Fibroblast of lung (primary cell): ENCODE measurements around the gene GAL.

ENCODE experiments used
- EZH2 ChIP-seq: IDR thresholded peaks from 2 replicates; pipeline ENCODE4 v1.5.1; 2012; ENCODE audit warnings: low read length, control low read depth, mild to moderate bottlenecking; ENCODE audit errors: missing control alignments
- TF ChIP-seq, protein P1 (sequence below), 2 donors: IDR thresholded peaks in 1 of 2; conservative IDR thresholded peaks in 1 of 2; 1 replicate in 1 of 2; 2 replicates in 1 of 2; pipeline ENCODE4 v1.5.1; 2011 to 2012; ENCODE audit warnings: low read length in 2 of 2, control low read depth in 1 of 2, inconsistent platforms in 1 of 2, low read depth in 1 of 2, mild to moderate bottlenecking in 1 of 2

DNA sequence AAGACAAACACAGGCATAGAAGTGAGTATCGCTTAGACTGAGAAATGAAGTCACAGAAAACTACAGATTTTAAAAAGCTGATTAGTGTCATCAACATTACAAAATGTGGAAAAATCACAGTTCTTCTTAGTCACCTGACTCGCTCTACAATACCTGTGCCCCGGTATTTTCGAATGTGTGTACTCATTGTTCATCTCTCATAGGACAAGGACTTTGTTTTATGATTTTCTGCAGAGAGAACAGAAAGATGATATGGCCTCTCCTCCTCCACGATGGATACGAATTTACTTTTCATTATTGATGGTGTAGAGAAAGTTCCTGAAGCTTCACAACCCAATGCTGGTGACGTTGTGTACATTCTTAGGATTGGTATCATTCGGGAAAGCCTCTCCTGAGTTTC lies 29.4 kb upstream of the GAL start:
- TF ChIP-seq, protein P1, sequence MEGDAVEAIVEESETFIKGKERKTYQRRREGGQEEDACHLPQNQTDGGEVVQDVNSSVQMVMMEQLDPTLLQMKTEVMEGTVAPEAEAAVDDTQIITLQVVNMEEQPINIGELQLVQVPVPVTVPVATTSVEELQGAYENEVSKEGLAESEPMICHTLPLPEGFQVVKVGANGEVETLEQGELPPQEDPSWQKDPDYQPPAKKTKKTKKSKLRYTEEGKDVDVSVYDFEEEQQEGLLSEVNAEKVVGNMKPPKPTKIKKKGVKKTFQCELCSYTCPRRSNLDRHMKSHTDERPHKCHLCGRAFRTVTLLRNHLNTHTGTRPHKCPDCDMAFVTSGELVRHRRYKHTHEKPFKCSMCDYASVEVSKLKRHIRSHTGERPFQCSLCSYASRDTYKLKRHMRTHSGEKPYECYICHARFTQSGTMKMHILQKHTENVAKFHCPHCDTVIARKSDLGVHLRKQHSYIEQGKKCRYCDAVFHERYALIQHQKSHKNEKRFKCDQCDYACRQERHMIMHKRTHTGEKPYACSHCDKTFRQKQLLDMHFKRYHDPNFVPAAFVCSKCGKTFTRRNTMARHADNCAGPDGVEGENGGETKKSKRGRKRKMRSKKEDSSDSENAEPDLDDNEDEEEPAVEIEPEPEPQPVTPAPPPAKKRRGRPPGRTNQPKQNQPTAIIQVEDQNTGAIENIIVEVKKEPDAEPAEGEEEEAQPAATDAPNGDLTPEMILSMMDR (conservative IDR thresholded peaks at IDR 0.05 in 1 of 2, IDR thresholded peaks at IDR 0.05 in 1 of 2; ENCODE audit: low read depth in 1 of 2, low read length in 2 of 2), result no peak
- TF ChIP-seq EZH2, result no peak
